Putamen (tissue), 1 donor: ENCODE measurements around the gene TOP1.
"Not testable (repeated sequence)": the region's sequence is repeated elsewhere in the genome, so short reads cannot be mapped to it uniquely, and the experiment has no call there.

Experiments
- DNase-seq: peaks from one replicate; pipeline ENCODE4 v3.0.0-alpha.2; 2016; ENCODE audit warnings: low spot score

Gene TOP1

DNA sequence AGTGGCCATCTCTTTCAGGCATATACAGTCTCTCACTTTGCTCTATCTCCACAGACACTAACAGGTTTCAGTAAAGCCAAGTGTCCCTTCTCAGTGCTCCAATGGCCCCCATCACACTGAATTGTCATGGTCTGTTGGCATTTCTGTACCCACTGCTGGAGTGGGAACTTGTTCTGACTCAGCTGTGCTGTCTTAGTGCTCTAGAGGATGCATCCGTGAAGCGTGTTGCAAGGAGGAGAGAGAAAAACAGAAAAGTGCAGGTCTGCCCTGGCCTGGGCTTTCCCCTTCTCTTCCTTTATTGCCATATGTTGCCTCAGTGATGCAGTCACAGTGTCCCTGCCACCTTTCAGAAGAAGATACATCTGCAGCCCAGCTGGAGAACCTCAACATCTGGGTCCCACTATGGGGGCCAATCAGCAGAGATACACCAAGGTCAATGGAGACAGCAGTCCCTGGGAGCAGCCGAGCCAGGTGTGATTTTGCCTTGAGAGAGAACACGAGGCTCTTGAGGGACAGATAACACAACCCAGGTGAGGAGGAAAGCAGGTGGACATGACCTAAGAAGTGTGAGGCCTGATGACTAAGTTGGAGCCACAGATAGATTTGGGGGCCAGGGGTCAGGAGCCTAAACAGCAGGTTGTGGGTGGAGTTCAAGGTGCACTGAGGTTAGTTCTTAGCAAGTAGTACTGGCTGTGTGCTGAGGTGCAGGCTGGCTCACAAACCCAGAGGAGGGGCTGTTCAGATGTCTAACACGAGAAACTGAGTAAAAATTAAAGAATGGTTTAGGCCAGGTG, 103.2 kb downstream of the TOP1 start:
- no peak for DNase-seq

DNA sequence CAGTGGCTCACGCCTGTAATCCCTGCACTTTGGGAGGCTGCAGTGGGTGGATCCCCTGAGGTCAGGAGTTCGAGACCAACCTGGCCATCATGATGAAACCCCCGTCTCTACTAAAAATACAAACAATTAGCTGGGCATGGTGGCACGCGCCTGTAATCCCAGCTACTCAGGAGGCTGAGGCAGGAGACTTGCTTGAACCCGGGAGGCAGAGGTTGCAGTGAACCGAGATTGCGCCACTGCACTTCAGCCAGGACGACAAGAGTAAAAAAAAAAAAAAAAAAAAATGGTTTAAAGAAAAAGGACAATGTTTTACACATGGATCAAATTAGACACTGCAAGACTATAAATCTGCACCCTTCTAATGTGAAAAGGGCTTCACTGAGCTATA, 103.8 kb downstream of the TOP1 start:
- not testable (repeated sequence) for DNase-seq

DNA sequence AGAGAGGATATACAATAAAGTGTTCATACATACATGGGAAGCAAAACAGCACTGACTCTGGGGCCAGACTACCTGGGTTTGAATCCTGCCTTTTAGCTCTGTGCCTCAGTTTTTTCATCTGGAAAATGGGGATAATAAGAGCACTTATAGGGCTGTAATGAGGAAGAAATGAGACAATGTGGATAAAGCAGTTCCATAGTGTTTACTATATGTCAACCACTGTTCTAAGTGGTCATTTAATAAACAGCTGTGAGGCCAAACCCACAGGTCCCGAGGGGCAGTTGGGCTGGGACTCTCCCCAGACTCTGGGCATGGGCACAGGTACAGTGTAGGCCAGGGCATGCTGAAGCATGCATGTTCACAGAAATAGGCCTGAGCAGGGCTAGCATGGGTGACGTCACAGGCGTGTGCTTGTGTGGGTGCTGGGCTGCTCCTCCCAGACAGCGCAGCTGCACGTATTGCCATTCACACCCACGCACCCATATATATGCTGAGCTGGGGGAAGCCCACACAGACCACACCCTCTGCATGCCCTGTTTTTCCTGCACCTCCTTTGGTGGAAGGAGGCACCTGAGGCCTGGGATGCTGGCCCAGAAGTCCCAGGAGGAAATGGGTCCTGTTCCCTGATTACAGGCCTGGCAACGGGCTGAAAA, 105.2 kb downstream of the TOP1 start:
- peak; percentile 80 for DNase-seq

GRCh38 chr20:41134362-41135186, 106.0 kb downstream of the TOP1 start:
- DNase-seq: no peak

GRCh38 chr20:41135187-41135887, 106.7 kb downstream of the TOP1 start:
- DNase-seq: no peak

GRCh38 chr20:41135888-41136679, 107.5 kb downstream of the TOP1 start:
- no peak for DNase-seq

GRCh38 chr20:41136680-41137613, 108.3 kb downstream of the TOP1 start, which contains the start of gene PLCG1:
Gene PLCG1, plus strand, starts transcription at chr20:41137543. Its CDS starts 99 bp downstream, at chr20:41137642.
- peak; percentile 92 for DNase-seq

GRCh38 chr20:41137614-41138474, 109.2 kb downstream of the TOP1 start:
- no peak for DNase-seq

GRCh38 chr20:41138475-41139226, 110.0 kb downstream of the TOP1 start:
- no peak for DNase-seq

DNA sequence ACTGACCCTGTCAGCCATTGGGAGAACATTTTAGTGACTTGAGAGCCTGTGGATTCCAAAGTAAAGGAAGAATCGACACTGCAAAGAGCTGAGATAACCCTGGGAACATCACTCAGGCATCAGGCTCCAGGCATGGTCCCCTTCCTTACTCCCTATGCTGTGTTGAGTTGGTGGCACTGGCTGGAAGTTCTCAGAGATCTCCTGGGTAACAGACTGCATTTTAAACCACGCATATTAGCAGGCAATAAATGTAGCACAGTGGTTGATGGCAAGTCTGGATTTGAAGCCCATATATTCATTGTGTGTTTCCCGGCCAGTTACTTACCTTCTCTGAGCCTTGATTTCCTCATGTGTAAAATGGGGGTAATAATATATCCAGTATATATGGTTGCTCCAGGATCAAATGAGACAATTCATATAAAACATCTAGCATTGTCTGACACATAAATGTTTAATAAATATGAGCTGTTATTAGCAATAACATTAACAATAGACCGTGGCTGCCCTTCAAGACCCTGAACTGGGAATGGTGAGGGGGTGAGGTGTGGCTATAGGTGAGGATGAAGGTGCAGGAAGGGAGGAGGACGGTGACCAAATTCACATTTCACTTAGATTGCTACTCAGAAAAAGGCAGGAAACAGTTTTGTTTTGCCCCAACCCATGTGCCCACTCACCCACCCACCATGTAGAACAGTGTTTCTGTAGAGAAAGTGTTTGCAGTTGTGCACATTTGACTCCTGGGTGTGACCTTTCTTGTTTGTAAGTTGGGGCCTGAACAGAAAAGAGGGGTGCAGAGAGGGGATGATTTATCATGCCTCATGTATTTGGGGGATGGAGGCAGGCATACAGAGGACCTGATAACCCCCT, 110.8 kb downstream of the TOP1 start:
- no peak for DNase-seq

- no peak for DNase-seq
Measured at GRCh38 chr20:41140226-41141133, 111.9 kb downstream of the TOP1 start.

DNA sequence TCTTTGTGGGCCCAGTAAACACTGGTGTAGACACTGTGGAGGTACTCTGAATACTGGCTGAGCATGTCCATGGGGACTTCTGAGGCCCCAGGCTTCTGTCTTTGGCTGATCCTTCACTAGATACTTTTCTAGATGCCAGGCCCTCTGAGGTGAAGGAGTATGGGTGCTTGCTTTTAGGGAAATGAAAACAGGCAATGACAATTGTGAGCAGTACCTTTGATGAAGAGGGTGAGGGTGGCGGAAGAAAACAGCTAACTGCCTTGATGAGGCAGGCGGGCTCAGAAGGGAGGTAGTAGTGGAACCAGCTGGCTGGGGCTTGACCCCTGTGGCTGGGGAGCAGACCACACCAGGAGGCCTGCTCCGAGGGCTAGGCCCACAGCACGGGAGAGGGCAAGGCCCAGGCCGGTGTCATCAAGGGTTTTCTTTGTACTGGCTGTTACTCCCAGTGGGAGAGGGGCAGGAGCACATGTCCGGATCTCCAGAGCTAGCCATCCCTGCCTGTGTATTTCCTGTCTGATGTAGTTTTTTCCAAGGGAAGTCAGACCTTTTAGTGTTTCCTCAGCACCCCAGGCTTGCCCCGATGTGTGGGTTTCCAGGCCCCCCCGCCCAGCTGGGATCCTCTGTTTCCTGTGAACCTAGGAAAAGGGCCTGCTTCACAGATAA, 112.7 kb downstream of the TOP1 start:
- DNase-seq: no peak

- no peak for DNase-seq
Measured at GRCh38 chr20:41142245-41142644, 113.6 kb downstream of the TOP1 start.

- no peak for DNase-seq
Measured at GRCh38 chr20:41142919-41143318, 114.3 kb downstream of the TOP1 start.

GRCh38 chr20:41143354-41143753, 114.7 kb downstream of the TOP1 start:
- no peak for DNase-seq

DNA sequence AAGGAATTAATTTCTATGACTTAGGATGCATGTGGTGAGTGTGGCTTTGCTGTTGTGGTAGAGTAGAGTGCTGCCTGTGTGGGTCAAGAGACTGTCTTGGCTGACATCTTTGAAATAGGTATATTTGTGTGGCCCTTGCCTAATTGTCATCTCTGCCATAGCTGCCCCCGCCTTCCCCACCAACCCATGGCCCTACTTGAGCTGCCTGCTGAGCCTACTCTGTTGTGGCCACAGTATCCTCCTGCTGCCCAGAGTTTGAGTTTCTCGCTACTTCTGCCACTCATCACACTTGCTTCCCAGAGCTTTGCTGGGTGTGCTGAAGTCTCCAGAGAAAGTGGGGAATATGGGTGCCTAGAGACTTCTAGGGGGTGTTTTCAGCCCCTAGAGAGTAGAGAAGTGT, 116.7 kb downstream of the TOP1 start:
- no peak for DNase-seq
